ENCODE measurements around the gene PAFAH2. TPM values are rescaled to one million over a fixed set of nuclear protein-coding genes. Genes with fewer than 3 reads are reported as not detected.
A peak's percentile ranks its signal among the peaks of the same experiment; 100 is the strongest.

Gene PAFAH2
- total RNA-seq, 1 donor from 2014 or later: 6.3 TPM

- no peak for TF ChIP-seq CTCF (IDR thresholded peaks at IDR 0.05; ENCODE audit: partially characterized antibody, unreplicated experiment)
- no peak overlapping the region for H3K27ac Mint-ChIP-seq (ENCODE audit: unreplicated experiment)
- peak; percentile 95 for DNase-seq
- peaks cover 8% of the 10 kb centered on the region for H3K9me3 Mint-ChIP-seq (ENCODE audit: unreplicated experiment)
- H3K4me1 Mint-ChIP-seq (ENCODE audit: low read depth, unreplicated experiment): peaks cover 3% of the 10 kb centered on the region
- no peaks in the 10 kb centered on the region for H3K36me3 Mint-ChIP-seq (ENCODE audit: unreplicated experiment)
- peak overlapping the region; percentile 94 for H3K4me3 Mint-ChIP-seq (ENCODE audit: unreplicated experiment)
- peaks cover 8% of the 10 kb centered on the region for H3K27me3 Mint-ChIP-seq (ENCODE audit: unreplicated experiment)
Observed at GRCh38 chr1:26035203-26035958, 37.5 kb upstream of the PAFAH2 start.

- Mint-ChIP-seq H3K36me3 (ENCODE audit: unreplicated experiment) (no peaks in the 10 kb centered on the region), H3K27ac (ENCODE audit: unreplicated experiment) (no peak overlapping the region), H3K9me3 (ENCODE audit: unreplicated experiment) (peaks cover 8% of the 10 kb centered on the region), H3K4me3 (ENCODE audit: unreplicated experiment) (peak overlapping the region; percentile 89), H3K27me3 (ENCODE audit: unreplicated experiment) (peaks cover 8% of the 10 kb centered on the region), H3K4me1 (ENCODE audit: low read depth, unreplicated experiment) (peaks cover 3% of the 10 kb centered on the region)
- DNase-seq: no peak
- TF ChIP-seq CTCF (IDR thresholded peaks at IDR 0.05; ENCODE audit: partially characterized antibody, unreplicated experiment): no peak
Observed at GRCh38 chr1:26034504-26035202, 36.8 kb upstream of the PAFAH2 start.

GRCh38 chr1:26032656-26033357, 34.9 kb upstream of the PAFAH2 start:
- Mint-ChIP-seq H3K27ac (ENCODE audit: unreplicated experiment) (no peak overlapping the region), H3K4me1 (ENCODE audit: low read depth, unreplicated experiment) (peaks cover 3% of the 10 kb centered on the region), H3K4me3 (ENCODE audit: unreplicated experiment) (no peak overlapping the region)

GRCh38 chr1:26031611-26032220, 33.9 kb upstream of the PAFAH2 start:
- peaks cover 3% of the 10 kb centered on the region for H3K4me1 Mint-ChIP-seq (ENCODE audit: low read depth, unreplicated experiment)
- no peaks in the 10 kb centered on the region for H3K36me3 Mint-ChIP-seq (ENCODE audit: unreplicated experiment)
- peaks cover 6% of the 10 kb centered on the region for H3K9me3 Mint-ChIP-seq (ENCODE audit: unreplicated experiment)
- H3K4me3 Mint-ChIP-seq (ENCODE audit: unreplicated experiment): no peak overlapping the region
- no peak overlapping the region for H3K27ac Mint-ChIP-seq (ENCODE audit: unreplicated experiment)
- no peak for DNase-seq
- no peak for TF ChIP-seq CTCF (IDR thresholded peaks at IDR 0.05; ENCODE audit: partially characterized antibody, unreplicated experiment)
- peaks cover 8% of the 10 kb centered on the region for H3K27me3 Mint-ChIP-seq (ENCODE audit: unreplicated experiment)

More at GRCh38 chr1:26032656-26033357, 34.9 kb upstream of the PAFAH2 start:
- Mint-ChIP-seq H3K27me3 (ENCODE audit: unreplicated experiment) (peaks cover 8% of the 10 kb centered on the region), H3K36me3 (ENCODE audit: unreplicated experiment) (no peaks in the 10 kb centered on the region), H3K9me3 (ENCODE audit: unreplicated experiment) (peaks cover 6% of the 10 kb centered on the region)
- DNase-seq: no peak
- TF ChIP-seq CTCF (IDR thresholded peaks at IDR 0.05; ENCODE audit: partially characterized antibody, unreplicated experiment): no peak

Measured in glutamatergic neuron (in vitro differentiated cells).